ENCODE measurements around the gene IFNG. TPM values are rescaled to one million over a fixed set of nuclear protein-coding genes. Genes with fewer than 3 reads are reported as not detected.

The IFNG gene
- total RNA-seq, 6 experiments from 2014 or later: 0.18 TPM; not detected in 5

DNA sequence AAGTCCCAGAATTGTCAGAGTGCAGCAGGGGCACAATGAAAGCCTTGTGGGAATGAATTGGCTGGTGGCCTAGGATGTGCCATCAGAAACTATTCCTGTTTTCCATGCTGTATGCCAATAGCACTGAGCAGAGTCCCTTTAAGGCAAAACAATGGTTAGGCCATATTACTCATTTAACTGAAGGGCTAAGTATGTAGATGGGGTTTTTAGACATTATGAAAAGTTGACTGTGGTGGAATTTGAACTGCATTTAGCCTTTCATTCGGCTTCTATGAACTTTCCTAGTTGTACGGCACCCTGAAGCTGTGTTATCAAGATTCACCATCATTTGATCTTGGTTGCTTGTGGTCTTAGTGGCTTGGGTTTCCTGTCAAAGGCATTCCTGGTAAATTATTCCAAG lies 41.3 kb upstream of the IFNG start:
- no peak for ATAC-seq
- H3K4me1 ChIP-seq: no peaks in the 10 kb centered on the region
- TF ChIP-seq, protein P1, sequence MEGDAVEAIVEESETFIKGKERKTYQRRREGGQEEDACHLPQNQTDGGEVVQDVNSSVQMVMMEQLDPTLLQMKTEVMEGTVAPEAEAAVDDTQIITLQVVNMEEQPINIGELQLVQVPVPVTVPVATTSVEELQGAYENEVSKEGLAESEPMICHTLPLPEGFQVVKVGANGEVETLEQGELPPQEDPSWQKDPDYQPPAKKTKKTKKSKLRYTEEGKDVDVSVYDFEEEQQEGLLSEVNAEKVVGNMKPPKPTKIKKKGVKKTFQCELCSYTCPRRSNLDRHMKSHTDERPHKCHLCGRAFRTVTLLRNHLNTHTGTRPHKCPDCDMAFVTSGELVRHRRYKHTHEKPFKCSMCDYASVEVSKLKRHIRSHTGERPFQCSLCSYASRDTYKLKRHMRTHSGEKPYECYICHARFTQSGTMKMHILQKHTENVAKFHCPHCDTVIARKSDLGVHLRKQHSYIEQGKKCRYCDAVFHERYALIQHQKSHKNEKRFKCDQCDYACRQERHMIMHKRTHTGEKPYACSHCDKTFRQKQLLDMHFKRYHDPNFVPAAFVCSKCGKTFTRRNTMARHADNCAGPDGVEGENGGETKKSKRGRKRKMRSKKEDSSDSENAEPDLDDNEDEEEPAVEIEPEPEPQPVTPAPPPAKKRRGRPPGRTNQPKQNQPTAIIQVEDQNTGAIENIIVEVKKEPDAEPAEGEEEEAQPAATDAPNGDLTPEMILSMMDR (IDR thresholded peaks at IDR 0.05): no peak
- no peak for TF ChIP-seq POLR2A (IDR thresholded peaks at IDR 0.05)
- no peak overlapping the region for H3K4me3 ChIP-seq
- DNase-seq: no peak
- intact Hi-C loops (cut with DNase I): no loop called here
- H3K27ac ChIP-seq: no peak overlapping the region
- H3K36me3 ChIP-seq: no peaks in the 10 kb centered on the region
- no peaks in the 10 kb centered on the region for H3K27me3 ChIP-seq
- H3K9me3 ChIP-seq: no peaks in the 10 kb centered on the region
- 63% methylated on average over 2 of the region's 2 CpGs for WGBS (ENCODE audit: insufficient coverage, low coverage, low lambda C conversion rate, missing lambda C conversion rate)

DNA sequence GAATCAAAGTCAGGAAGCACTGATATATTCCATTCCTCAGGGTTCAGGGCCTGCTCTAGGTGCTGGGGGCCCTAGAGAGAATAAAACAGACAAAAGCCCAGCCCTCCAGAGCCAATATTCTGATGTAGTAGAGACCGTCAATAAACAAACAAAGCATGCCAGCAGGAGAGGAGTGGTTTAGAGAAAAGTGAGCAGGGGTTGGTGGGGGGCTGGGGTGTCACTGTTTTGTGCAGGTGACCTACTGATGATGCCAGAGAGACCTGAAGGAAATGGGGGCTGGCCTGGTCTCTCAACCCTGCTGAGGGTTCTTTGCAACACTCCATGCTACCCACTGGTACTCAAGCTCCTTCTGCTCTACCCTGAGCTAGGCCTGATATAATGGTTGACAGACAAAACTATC lies 39.6 kb upstream of the IFNG start:
- ATAC-seq: no peak
- TF ChIP-seq, protein P1 (IDR thresholded peaks at IDR 0.05): no peak
- no peak for TF ChIP-seq POLR2A (IDR thresholded peaks at IDR 0.05)
- Histone ChIP-seq H3K36me3 (no peaks in the 10 kb centered on the region), H3K27me3 (no peaks in the 10 kb centered on the region), H3K27ac (no peak overlapping the region), H3K4me1 (no peaks in the 10 kb centered on the region), H3K9me3 (no peaks in the 10 kb centered on the region), H3K4me3 (no peak overlapping the region)
- intact Hi-C loops (cut with DNase I): no loop called here
- WGBS (ENCODE audit: insufficient coverage, low coverage, low lambda C conversion rate, missing lambda C conversion rate): 90% methylated on average over 1 of the region's 1 CpG
- no peak for DNase-seq

DNA sequence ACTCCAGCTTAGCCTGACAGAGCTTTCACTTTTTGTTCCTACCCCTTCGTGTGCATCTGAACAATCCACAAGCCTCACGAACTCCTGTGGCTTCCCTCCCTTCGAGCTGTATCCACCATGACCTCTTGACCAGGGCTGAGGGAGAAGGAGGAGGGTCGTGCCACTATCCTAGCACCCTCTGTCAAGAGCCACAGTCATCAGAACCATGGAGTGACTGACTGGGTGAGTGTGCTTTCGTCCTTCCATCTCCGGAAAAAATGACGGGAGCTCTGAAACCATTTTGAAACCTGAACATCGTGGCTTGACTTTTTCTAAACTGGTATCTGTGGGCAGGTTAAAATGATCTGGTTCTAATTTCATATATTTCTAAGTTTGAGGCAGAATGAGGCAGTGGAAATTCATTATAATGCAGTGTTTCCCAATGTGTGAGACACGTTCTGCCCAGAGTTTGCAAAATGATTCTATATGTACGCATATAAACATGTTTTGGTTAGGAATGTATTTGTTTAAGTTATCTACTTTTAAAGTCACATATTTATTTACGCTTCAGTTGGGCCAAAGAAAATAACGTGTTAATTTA lies 39.1 kb upstream of the IFNG start:
- DNase-seq: no peak
- no peak for ATAC-seq
- intact Hi-C loops (cut with DNase I): no loop called here
- Histone ChIP-seq H3K4me1 (no peaks in the 10 kb centered on the region), H3K4me3 (no peak overlapping the region), H3K36me3 (no peaks in the 10 kb centered on the region), H3K9me3 (no peaks in the 10 kb centered on the region), H3K27ac (no peak overlapping the region), H3K27me3 (no peaks in the 10 kb centered on the region)
- 64% methylated on average over 12 of the region's 12 CpGs for WGBS (ENCODE audit: insufficient coverage, low coverage, low lambda C conversion rate, missing lambda C conversion rate)
- TF ChIP-seq, protein P1 (IDR thresholded peaks at IDR 0.05): no peak
- TF ChIP-seq POLR2A (IDR thresholded peaks at IDR 0.05): no peak

GRCh38 chr12:68190301-68190700 lies 30.8 kb upstream of the IFNG start:
- Histone ChIP-seq H3K36me3 (no peaks in the 10 kb centered on the region), H3K27ac (no peak overlapping the region), H3K27me3 (no peaks in the 10 kb centered on the region), H3K9me3 (no peaks in the 10 kb centered on the region), H3K4me3 (no peak overlapping the region), H3K4me1 (no peaks in the 10 kb centered on the region)
- DNase-seq: no peak
- ATAC-seq: no peak
- TF ChIP-seq POLR2A (IDR thresholded peaks at IDR 0.05): no peak
- TF ChIP-seq, protein P1 (IDR thresholded peaks at IDR 0.05): no peak
- intact Hi-C loops (cut with DNase I): no loop called here

GRCh38 chr12:68189821-68190242 lies 30.3 kb upstream of the IFNG start:
- H3K4me1 ChIP-seq: no peaks in the 10 kb centered on the region
- WGBS (ENCODE audit: insufficient coverage, low coverage, low lambda C conversion rate, missing lambda C conversion rate): 52% methylated on average over 4 of the region's 4 CpGs
- intact Hi-C loops (cut with DNase I): no loop called here

More at GRCh38 chr12:68189821-68190242, 30.3 kb upstream of the IFNG start:
- H3K27me3 ChIP-seq: no peaks in the 10 kb centered on the region
- DNase-seq (no peak), ATAC-seq (no peak)
- no peak overlapping the region for H3K27ac ChIP-seq
- H3K36me3 ChIP-seq: no peaks in the 10 kb centered on the region
- TF ChIP-seq, protein P1 (IDR thresholded peaks at IDR 0.05): no peak
- no peak for TF ChIP-seq POLR2A (IDR thresholded peaks at IDR 0.05)
- no peaks in the 10 kb centered on the region for H3K9me3 ChIP-seq
- H3K4me3 ChIP-seq: no peak overlapping the region
